GM19372 (cell line): ENCODE measurements around the gene DLD.
A peak's percentile ranks its signal among the peaks of the same experiment; 100 is the strongest.
"Not testable (repeated sequence)": the region's sequence is repeated elsewhere in the genome, so short reads cannot be mapped to it uniquely, and the experiment has no call there.

Source experiments
- ATAC-seq: cut with Tn5 transposase; IDR thresholded peaks from one replicate; pipeline ENCODE4 v1.9.1; 2021; ENCODE audit warnings: mild to moderate bottlenecking, low read depth, moderate library complexity; ENCODE audit not compliant: unreplicated experiment

Gene DLD

GRCh38 chr7:107911981-107912380, 21.0 kb downstream of the DLD start:
- ATAC-seq = no peak

- no peak for ATAC-seq
Measured at GRCh38 chr7:107913851-107914250, 22.9 kb downstream of the DLD start.

- ATAC-seq = no peak
Measured at GRCh38 chr7:107914831-107915230, 23.8 kb downstream of the DLD start.

GRCh38 chr7:107915541-107915940, 24.6 kb downstream of the DLD start:
- ATAC-seq = no peak

- no peak for ATAC-seq
Measured at GRCh38 chr7:107917763-107918651, 27.0 kb downstream of the DLD start.

GRCh38 chr7:107918948-107919347, 28.0 kb downstream of the DLD start:
- no peak for ATAC-seq

- ATAC-seq = no peak
Measured at GRCh38 chr7:107920048-107920772, 29.2 kb downstream of the DLD start.

GRCh38 chr7:107921826-107922225, 30.8 kb downstream of the DLD start:
- ATAC-seq = not testable (repeated sequence)

- no peak for ATAC-seq
Measured at GRCh38 chr7:107922886-107923285, 31.9 kb downstream of the DLD start.

- peak; percentile 73 for ATAC-seq
Measured at GRCh38 chr7:107924841-107925504, 34.0 kb downstream of the DLD start.

GRCh38 chr7:107926481-107926880, 35.5 kb downstream of the DLD start:
- no peak for ATAC-seq

- no peak for ATAC-seq
Measured at GRCh38 chr7:107931740-107932515, 40.9 kb downstream of the DLD start.

GRCh38 chr7:107932805-107933204, 41.8 kb downstream of the DLD start:
- ATAC-seq = no peak

GRCh38 chr7:107933386-107934013, 42.5 kb downstream of the DLD start:
- no peak for ATAC-seq

- no peak for ATAC-seq
Measured at GRCh38 chr7:107934991-107935770, 44.2 kb downstream of the DLD start.

- no peak for ATAC-seq
Measured at GRCh38 chr7:107936312-107936711, 45.3 kb downstream of the DLD start.

- no peak for ATAC-seq
Measured at GRCh38 chr7:107937531-107937930, 46.5 kb downstream of the DLD start.

- no peak for ATAC-seq
Measured at GRCh38 chr7:107938456-107939250, 47.7 kb downstream of the DLD start.
